Neutrophil (primary cell): ENCODE results near the gene PEAK3.

Experiments used
- H3K27ac ChIP-seq: fragments of 200-600 bp; sonication (generic); 2 replicates; pipeline ENCODE4 v1.5.1; 2016; ENCODE audit warnings: mild to moderate bottlenecking, moderate library complexity
- H3K27me3 ChIP-seq: fragments of 200-600 bp; sonication (generic); 2 replicates; pipeline ENCODE4 v1.6.0; 2016; ENCODE audit warnings: mild to moderate bottlenecking
- H3K36me3 ChIP-seq: fragments of 200-600 bp; sonication (generic); 2 replicates; pipeline ENCODE4 v1.5.1; 2017
- H3K4me1 ChIP-seq, 2 experiments: fragments of 200-600 bp in 1 of 2; sonication (generic) in 1 of 2; 1 replicate in 1 of 2; 2 replicates in 1 of 2; pipeline versions ENCODE4 v1.5.1 to v1.6.1; 2013 to 2016; ENCODE audit warnings: low read depth in 1 of 2, low read length in 1 of 2, mild to moderate bottlenecking in 1 of 2, moderate library complexity in 1 of 2; ENCODE audit not compliant: control insufficient read depth in 1 of 2, insufficient read depth in 1 of 2
- H3K4me3 ChIP-seq, 2 experiments: fragments of 200-600 bp in 1 of 2; sonication (generic) in 1 of 2; 1 replicate in 1 of 2; 2 replicates in 1 of 2; pipeline ENCODE4 v1.5.1; 2013 to 2016; ENCODE audit warnings: low read depth in 1 of 2, low read length in 1 of 2, mild to moderate bottlenecking in 1 of 2, moderate library complexity in 1 of 2
- H3K9me3 ChIP-seq: fragments of 200-600 bp; sonication (generic); 2 replicates; pipeline ENCODE4 v1.5.1; 2016
- CTCF ChIP-seq: fragments of 200-600 bp; sonication (generic); IDR thresholded peaks from 2 replicates; pipeline ENCODE4 v1.5.1; 2016; ENCODE audit warnings: antibody characterized with exemption

The PEAK3 gene

GRCh38 chr19:2328401-2329148 lies 46.6 kb upstream of the PEAK3 start, which contains the start of the genes LSM7 and SPPL2B:
Gene LSM7 (minus strand): TSS chr19:2328586. CDS start chr19:2328566, 20 bp downstream.
Gene SPPL2B (plus strand): TSS chr19:2328684. CDS start chr19:2328710, 26 bp downstream.
- Histone ChIP-seq H3K4me1 (peaks cover 32 to 47% of the 10 kb centered on the region in 2 experiments), H3K4me3 (peak within 1 kb of the TSS; percentile 84 to 91), H3K36me3 (peaks cover 8% of the 10 kb centered on the region), H3K9me3 (no peaks in the 10 kb centered on the region), H3K27ac (peak within 1 kb of the TSS; percentile 60), H3K27me3 (no peaks in the 10 kb centered on the region)
- TF ChIP-seq CTCF = peak; percentile 34

DNA sequence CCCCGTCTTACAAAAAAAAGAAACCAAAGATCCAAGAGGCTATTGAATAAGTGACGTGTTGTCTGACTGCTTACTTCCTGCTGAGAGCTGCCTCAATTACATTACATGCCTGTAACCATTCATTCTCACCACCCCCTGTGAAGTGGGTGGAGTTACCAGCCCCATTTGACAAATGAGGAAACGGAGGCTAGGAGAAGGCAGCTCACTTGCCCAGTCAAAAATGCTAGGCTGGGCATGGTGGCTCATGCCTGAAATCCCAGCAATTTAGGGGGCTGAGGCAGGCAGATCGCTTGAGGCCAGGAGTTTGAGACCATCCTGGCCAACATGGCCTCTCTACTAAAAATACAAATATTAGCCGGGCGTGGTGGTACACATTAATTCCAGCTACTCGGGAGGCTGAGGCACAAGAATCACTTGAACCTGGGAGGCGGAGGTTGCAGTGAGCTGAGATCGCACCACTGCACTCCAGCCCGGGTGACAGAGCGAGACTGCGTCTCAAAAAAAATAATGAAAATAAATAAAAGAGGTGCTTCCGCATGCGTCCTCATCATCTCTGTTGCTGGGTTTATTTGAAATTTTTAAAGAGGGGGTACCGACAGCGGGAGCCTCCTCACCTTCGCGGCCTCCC lies 45.9 kb upstream of the PEAK3 start:
- Histone ChIP-seq H3K27ac (peak overlapping the region; percentile 60), H3K9me3 (no peaks in the 10 kb centered on the region), H3K36me3 (peaks cover 9% of the 10 kb centered on the region), H3K27me3 (no peaks in the 10 kb centered on the region), H3K4me3 (peak overlapping the region; percentile 84 to 91), H3K4me1 (peaks cover 27 to 40% of the 10 kb centered on the region in 2 experiments)
- TF ChIP-seq CTCF = no peak

DNA sequence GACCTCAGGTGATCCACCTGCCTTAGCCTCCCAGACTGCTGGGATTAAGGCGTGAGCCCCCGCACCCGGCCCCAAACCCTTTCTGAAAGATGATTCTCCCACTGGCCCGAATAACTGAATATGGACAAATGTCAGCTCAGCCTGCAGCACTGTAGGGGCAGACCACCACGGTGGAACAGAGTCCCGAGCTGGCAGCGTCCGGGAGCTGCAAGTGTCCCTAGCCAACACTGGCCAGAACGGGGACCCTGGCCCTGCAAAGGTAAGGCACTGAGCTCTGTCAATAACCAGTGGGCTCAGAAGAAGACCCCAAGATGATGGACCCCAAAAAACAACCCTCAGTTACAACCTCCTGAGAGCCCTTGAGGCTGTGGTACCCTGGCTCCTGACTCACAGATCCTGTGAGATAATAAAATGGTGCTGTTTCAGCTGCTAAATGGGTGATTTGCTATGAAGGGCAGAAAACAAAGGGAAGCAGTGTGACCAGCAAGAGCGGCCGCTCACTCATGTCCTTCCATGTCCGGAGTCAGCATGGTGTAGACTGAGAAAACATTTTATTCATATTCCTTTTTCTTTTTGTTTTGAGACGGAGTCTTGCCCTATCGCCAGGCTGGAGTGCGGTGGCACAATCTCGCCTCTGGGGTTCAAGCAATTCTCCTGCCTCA lies 44.9 kb upstream of the PEAK3 start:
- H3K27me3 ChIP-seq = no peaks in the 10 kb centered on the region
- H3K4me3 ChIP-seq = no peak overlapping the region
- H3K36me3 ChIP-seq = peaks cover 9% of the 10 kb centered on the region

DNA sequence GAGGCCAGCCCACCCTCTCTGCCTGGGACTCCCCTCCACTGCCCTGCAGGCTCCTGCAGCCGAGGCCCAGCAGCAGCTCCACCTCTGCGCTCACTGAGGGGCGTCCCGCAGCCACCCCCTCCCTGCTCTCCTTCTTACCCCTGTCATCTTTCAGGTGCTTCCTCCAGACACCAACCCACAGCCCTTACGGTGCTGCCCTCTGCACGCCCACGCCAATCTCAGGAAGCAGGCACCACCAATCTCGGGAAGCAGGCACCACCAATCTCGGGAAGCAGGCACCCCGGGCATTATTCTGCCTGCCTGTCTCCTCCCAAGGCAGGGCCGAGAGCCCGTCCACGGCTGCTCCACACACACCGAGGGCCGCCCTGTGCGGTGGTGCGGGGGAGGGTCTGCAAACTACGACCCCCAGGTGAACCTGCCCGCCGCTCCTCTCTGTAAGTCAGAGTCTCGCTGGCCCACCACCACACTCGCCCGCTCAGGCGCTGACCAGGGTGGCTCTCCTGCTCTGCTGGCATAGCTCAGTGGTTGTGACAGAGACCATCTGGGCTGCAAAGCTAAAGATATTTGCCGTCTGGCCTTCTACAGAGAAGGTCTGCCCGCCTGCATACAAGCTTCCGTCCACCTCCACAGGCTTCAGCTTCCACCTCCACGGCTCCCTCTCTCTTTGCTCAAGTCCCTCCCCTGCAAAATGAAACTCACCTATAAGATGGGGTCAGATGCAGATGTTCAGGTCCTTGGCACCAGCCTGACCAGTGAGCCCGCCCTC lies 43.5 kb upstream of the PEAK3 start:
- H3K27ac ChIP-seq = no peak overlapping the region
- H3K9me3 ChIP-seq = no peaks in the 10 kb centered on the region
- no peak for TF ChIP-seq CTCF
- H3K27me3 ChIP-seq = no peaks in the 10 kb centered on the region
- peaks cover 19 to 23% of the 10 kb centered on the region in 2 experiments for H3K4me1 ChIP-seq
- no peak overlapping the region for H3K4me3 ChIP-seq
- H3K36me3 ChIP-seq = peaks cover 9% of the 10 kb centered on the region

More for the DNA sequence above, 44.9 kb upstream of the PEAK3 start:
- no peak overlapping the region for H3K27ac ChIP-seq
- peaks cover 19 to 29% of the 10 kb centered on the region in 2 experiments for H3K4me1 ChIP-seq
- TF ChIP-seq CTCF = no peak
- H3K9me3 ChIP-seq = no peaks in the 10 kb centered on the region

- Histone ChIP-seq H3K27ac (no peak overlapping the region), H3K36me3 (peaks cover 9% of the 10 kb centered on the region)
- no peak for TF ChIP-seq CTCF
Observed at GRCh38 chr19:2324220-2324948, 42.4 kb upstream of the PEAK3 start.

More at GRCh38 chr19:2324220-2324948, 42.4 kb upstream of the PEAK3 start:
- H3K4me1 ChIP-seq = peaks cover 17% of the 10 kb centered on the region in 2 experiments
- no peaks in the 10 kb centered on the region for H3K27me3 ChIP-seq
- H3K9me3 ChIP-seq = no peaks in the 10 kb centered on the region
- H3K4me3 ChIP-seq = no peak overlapping the region
